Measurements from ENCODE around the gene SREBF1. TPM values are rescaled to one million over a fixed set of nuclear protein-coding genes. Genes with fewer than 3 reads are reported as not detected.
A peak's percentile ranks its signal among the peaks of the same experiment; 100 is the strongest.

SREBF1 gene
- total RNA-seq, 1 experiment from 2014 or later, result 360 TPM

GRCh38 chr17:17782523-17783115, 54.2 kb downstream of the SREBF1 start:
- peak in 1 of 2 experiments; percentile 49 for DNase-seq
- no peak overlapping the region for H3K27ac ChIP-seq
- H3K9me3 ChIP-seq (ENCODE audit: insufficient read depth, low read depth), result no peaks in the 10 kb centered on the region
- H3K4me1 ChIP-seq (replicated peaks; ENCODE audit: insufficient read depth), result peaks cover 16% of the 10 kb centered on the region
- peak overlapping the region; percentile 41; the same call in 1 of the 2 replicates for H3K4me3 ChIP-seq
- intact Hi-C loops (cut with micrococcal nuclease; ENCODE audit: unreplicated experiment), result loop anchor here (2.0 kb wide), 1 partner anchor 98 kb away; no protein-coding TSS in a partner anchor
- H3K27me3 ChIP-seq (ENCODE audit: insufficient read depth, low read depth), result no peaks in the 10 kb centered on the region
- POLR2A ChIA-PET (ENCODE audit: unreplicated experiment), result no interaction called here
- H3K9me2 ChIP-seq (ENCODE audit: insufficient read depth), result no peaks in the 10 kb centered on the region
- H3K4me2 ChIP-seq, result peak overlapping the region; percentile 62
- CTCF ChIA-PET, result no interaction called here
- no peak for TF ChIP-seq EZH2 (IDR thresholded peaks at IDR 0.05; ENCODE audit: low read depth)
- TF ChIP-seq, protein P1, sequence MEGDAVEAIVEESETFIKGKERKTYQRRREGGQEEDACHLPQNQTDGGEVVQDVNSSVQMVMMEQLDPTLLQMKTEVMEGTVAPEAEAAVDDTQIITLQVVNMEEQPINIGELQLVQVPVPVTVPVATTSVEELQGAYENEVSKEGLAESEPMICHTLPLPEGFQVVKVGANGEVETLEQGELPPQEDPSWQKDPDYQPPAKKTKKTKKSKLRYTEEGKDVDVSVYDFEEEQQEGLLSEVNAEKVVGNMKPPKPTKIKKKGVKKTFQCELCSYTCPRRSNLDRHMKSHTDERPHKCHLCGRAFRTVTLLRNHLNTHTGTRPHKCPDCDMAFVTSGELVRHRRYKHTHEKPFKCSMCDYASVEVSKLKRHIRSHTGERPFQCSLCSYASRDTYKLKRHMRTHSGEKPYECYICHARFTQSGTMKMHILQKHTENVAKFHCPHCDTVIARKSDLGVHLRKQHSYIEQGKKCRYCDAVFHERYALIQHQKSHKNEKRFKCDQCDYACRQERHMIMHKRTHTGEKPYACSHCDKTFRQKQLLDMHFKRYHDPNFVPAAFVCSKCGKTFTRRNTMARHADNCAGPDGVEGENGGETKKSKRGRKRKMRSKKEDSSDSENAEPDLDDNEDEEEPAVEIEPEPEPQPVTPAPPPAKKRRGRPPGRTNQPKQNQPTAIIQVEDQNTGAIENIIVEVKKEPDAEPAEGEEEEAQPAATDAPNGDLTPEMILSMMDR (conservative IDR thresholded peaks at IDR 0.05), result no peak
- H3K36me3 ChIP-seq (ENCODE audit: low read depth), result no peaks in the 10 kb centered on the region
- no peak overlapping the region for H2AFZ ChIP-seq
- H3K79me2 ChIP-seq (ENCODE audit: low read depth), result peaks cover 36% of the 10 kb centered on the region
- no TSS peak for BruUV-seq (replicated peaks)
- H4K20me1 ChIP-seq (ENCODE audit: insufficient read depth), result peaks cover 77% of the 10 kb centered on the region
- peaks cover 21% of the 10 kb centered on the region; the same call in 1 of the 2 replicates for H3F3A ChIP-seq (ENCODE audit: insufficient read depth, low read depth)

DNA sequence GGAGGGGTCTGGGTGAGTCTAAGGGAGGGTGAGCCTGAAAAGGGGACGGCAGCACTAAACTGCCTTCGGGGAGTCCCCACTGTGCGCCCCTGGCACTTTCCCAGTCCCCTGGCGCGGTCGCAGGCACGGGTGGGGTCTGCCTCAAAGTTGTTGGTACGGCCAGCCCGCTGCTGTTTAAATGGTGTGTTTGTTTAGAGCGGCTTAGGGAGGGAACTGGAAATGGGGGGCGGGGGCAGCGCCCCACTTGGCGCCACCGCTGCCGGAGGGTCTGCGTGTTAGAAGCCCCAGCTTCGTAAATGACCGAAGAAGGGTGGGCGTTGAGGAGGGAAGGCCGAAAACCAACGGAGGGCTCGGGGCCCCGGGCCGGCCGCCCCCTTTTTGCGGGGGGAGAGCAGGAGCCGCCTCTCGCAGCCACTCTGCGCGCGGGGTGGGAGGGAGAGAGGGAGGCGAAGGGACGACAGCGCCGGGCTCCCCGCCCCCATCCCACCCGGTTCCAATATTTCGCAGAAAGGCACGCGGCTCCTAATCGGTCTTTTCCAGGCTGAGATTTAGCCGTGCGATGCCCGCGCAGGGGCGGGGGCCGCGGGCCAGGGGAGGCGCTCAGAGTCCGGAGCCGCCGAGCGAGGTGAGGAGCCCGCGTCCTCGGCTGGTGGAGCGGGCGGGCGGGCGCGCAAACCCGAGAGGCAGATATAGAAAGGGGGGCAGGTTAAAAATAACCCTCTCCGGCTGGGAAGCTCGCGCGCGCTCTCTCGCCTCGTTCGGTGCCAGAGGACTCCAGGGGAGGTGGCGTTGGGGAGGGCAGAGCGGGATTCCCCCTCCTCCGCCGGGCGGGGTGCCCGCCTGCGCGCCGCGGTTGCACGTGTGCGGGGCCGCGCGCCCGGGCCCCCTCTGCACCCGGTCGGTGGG, 54.9 kb downstream of the SREBF1 start:
- Histone ChIP-seq H3K4me2 (peak overlapping the region; percentile 62), H3K36me3 (ENCODE audit: low read depth) (no peaks in the 10 kb centered on the region), H3K9me2 (ENCODE audit: insufficient read depth) (no peaks in the 10 kb centered on the region), H3K4me1 (replicated peaks; ENCODE audit: insufficient read depth) (peaks cover 16% of the 10 kb centered on the region), H3K27ac (no peak overlapping the region), H3K4me3 (peak overlapping the region; percentile 41; the same call in 1 of the 2 replicates), H3K79me2 (ENCODE audit: low read depth) (peaks cover 37% of the 10 kb centered on the region), H3K27me3 (ENCODE audit: insufficient read depth, low read depth) (no peaks in the 10 kb centered on the region), H2AFZ (no peak overlapping the region), H4K20me1 (ENCODE audit: insufficient read depth) (peaks cover 77% of the 10 kb centered on the region), H3K9me3 (ENCODE audit: insufficient read depth, low read depth) (no peaks in the 10 kb centered on the region), H3F3A (ENCODE audit: insufficient read depth, low read depth) (peaks cover 28% of the 10 kb centered on the region; the same call in 1 of the 2 replicates)
- TF ChIP-seq, protein P1 (conservative IDR thresholded peaks at IDR 0.05), result no peak
- no peak for TF ChIP-seq EZH2 (IDR thresholded peaks at IDR 0.05; ENCODE audit: low read depth)
- intact Hi-C loops (cut with micrococcal nuclease; ENCODE audit: unreplicated experiment), result loop anchor here (1.0 to 2.0 kb wide), 2 partner anchors 53 to 97 kb away; no protein-coding TSS in a partner anchor
- peak in 1 of 2 experiments; percentile 63 for DNase-seq
- POLR2A ChIA-PET (ENCODE audit: unreplicated experiment), result interaction anchor here (1.0 kb wide), 1 partner anchor 56 kb away, joined by 7 read pairs; no protein-coding TSS in a partner anchor
- no TSS peak for BruUV-seq (replicated peaks)
- CTCF ChIA-PET, result no interaction called here

DNA sequence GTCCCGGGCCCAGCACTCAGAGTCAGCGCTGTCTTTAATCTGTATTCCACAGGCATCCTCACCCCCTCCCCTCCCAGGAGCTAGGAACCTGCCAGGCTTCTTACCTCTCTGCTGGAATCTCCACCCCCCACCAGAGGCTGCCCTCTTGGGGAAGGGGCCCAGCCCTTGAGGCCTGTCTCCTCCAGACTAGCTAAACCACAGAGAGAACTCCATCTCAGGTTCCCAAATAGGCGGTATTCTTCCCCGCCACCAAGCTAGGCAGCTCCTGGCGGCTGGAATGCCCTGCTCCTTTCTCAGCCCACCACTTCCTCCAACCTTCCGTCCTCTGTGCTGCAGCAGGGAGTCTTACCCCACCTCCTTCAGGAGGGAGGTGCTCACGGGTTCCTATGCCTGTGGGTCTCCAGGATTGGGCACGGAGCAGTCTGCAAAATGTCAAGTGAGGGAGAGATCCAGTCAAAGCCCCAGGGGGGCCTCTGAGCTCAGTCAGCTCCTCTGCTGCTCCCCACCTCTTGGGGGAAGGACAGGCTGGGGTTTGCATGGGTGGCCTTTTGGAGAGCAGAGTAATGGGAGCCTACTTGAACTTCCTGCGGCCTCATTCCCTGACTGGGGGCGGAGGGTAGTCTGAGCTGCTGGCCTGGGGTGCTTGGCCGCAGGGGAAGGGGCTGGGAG, 55.7 kb downstream of the SREBF1 start:
- CTCF ChIA-PET, result interaction anchor here (0.8 kb wide), 1 partner anchor 99 kb away, joined by 3 read pairs; no protein-coding TSS in a partner anchor
- Histone ChIP-seq H3K27me3 (ENCODE audit: insufficient read depth, low read depth) (no peaks in the 10 kb centered on the region), H3K4me3 (no peak overlapping the region), H4K20me1 (ENCODE audit: insufficient read depth) (peaks cover 77% of the 10 kb centered on the region), H3F3A (ENCODE audit: insufficient read depth, low read depth) (peaks cover 28% of the 10 kb centered on the region; the same call in 1 of the 2 replicates), H3K36me3 (ENCODE audit: low read depth) (no peaks in the 10 kb centered on the region), H3K79me2 (ENCODE audit: low read depth) (peaks cover 33% of the 10 kb centered on the region), H3K4me2 (peak overlapping the region; percentile 62; the same call in 1 of the 2 replicates), H3K27ac (no peak overlapping the region), H2AFZ (no peak overlapping the region), H3K9me2 (ENCODE audit: insufficient read depth) (no peaks in the 10 kb centered on the region), H3K4me1 (replicated peaks; ENCODE audit: insufficient read depth) (peaks cover 11% of the 10 kb centered on the region), H3K9me3 (ENCODE audit: insufficient read depth, low read depth) (no peaks in the 10 kb centered on the region)
- POLR2A ChIA-PET (ENCODE audit: unreplicated experiment), result interaction anchor here (0.5 to 1.0 kb wide), 2 partner anchors 57 to 285 kb away, joined by 7 to 10 read pairs; partner anchors contain the start of gene RASD1
- TF ChIP-seq EZH2 (IDR thresholded peaks at IDR 0.05; ENCODE audit: low read depth), result no peak
- TF ChIP-seq, protein P1 (conservative IDR thresholded peaks at IDR 0.05), result no peak
- DNase-seq, result peak; percentile 54 to 72
- intact Hi-C loops (cut with micrococcal nuclease; ENCODE audit: unreplicated experiment), result loop anchor here (1.0 kb wide), 1 partner anchor 52 kb away; no protein-coding TSS in a partner anchor
- BruUV-seq (replicated peaks), result no TSS peak
